Jurkat, Clone E6-1 (cell line): ENCODE measurements around the gene CLDN7.

Experiments used
- DNase-seq: peaks from one replicate; pipeline ENCODE4 v3.0.0-alpha.2; 2011; ENCODE audit warnings: low read depth, low spot score
- H3K4me3 ChIP-seq: 2 replicates; pipeline ENCODE4 v1.5.1; 2011; ENCODE audit warnings: mild to moderate bottlenecking, low read length, control low read depth, moderate library complexity

The CLDN7 gene

GRCh38 chr17:7241090-7241733 is 21.1 kb downstream of the CLDN7 start:
- no peak for DNase-seq
- peak overlapping the region; percentile 96 for H3K4me3 ChIP-seq

- peak overlapping the region; percentile 58 for H3K4me3 ChIP-seq
- DNase-seq: no peak
Measured at GRCh38 chr17:7240375-7240774, 21.9 kb downstream of the CLDN7 start.

- peak; percentile 99 for DNase-seq
- peak within 1 kb of the TSS; percentile 98 for H3K4me3 ChIP-seq
Measured at GRCh38 chr17:7239091-7240027, 22.9 kb downstream of the CLDN7 start, which contains the start of gene PHF23. TSS of gene PHF23 (minus strand) at chr17:7239457. CDS start at chr17:7239279, 178 bp downstream.

DNA sequence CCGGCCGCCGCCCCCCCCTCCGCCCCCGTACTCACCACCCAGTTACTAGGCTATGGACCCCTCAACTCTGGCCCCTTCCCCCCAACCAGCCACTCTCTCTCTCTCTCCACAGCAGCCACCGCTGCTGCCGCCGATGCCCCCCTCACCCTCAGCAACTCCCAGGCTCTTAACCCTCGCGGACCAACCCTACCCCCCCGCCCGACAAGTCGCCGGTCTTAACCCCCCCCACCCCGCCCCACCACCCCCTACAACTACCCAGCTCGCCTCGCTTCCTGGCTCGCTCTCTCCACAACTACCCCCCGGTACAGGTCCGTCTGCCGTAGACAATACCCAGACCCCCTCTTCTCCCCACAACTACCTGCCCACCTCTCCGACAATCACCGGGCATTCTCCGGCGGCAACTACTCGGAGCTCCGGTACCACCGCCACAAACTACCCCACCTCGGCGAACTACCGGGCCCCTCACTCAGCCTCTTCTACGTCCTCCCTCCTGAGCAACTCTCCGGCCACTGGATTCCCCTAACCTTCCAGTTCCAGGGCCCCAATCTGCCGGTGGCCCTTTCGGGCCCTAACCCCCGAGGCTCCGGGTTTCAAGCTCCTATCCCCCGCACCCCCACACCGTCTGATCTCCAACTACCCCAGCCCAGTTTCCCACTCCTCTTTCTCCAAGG is 23.7 kb downstream of the CLDN7 start:
- no peak for DNase-seq
- H3K4me3 ChIP-seq: peak overlapping the region; percentile 98

GRCh38 chr17:7237761-7238419 is 24.4 kb downstream of the CLDN7 start:
- H3K4me3 ChIP-seq: peak overlapping the region; percentile 98
- DNase-seq: peak; percentile 65

DNA sequence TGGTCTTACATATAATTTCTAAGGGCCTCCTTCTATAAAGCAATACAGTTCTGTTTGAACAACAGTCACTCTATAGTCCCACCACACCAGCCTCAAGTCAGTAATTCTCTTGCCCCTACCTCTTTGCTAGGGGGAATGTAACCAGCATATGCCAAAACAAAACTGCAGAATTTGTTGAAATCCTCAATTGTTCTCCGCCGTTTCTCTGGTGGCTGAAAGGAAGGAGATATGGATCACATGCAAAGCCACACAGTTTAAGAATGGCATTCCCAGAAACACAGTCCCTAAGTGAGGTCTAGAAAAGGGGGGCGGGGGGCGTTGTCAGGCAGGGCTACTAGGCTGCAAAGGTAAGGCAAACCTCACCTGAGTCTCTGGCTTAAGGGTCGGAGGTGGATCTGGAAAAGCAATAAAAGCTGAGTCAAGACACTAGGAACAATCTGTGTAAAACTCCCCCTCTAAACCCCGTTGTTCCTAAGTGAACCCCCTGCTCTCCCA is 25.0 kb downstream of the CLDN7 start:
- DNase-seq: no peak

DNA sequence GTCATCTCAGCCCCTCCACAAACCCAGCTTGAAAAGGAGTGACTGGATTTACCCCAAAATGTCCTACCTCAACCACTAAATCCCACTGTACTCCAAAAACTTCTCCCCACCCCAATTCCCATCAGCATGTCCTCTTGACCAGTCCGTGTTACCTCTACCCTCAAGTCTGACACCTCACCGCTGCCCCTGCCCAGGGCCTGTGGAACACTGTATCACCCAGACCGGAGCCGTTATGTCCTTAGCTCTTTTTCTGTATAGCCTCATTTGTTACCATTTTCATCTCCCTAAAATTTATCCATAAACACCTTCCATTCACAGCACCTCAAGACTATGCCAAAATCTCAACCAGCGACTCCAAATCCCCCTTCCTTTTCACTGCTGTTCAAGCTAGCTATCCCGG is 25.5 kb downstream of the CLDN7 start:
- no peak overlapping the region for H3K4me3 ChIP-seq
- no peak for DNase-seq

More for the DNA sequence above, 25.0 kb downstream of the CLDN7 start:
- H3K4me3 ChIP-seq: peak overlapping the region; percentile 98

DNA sequence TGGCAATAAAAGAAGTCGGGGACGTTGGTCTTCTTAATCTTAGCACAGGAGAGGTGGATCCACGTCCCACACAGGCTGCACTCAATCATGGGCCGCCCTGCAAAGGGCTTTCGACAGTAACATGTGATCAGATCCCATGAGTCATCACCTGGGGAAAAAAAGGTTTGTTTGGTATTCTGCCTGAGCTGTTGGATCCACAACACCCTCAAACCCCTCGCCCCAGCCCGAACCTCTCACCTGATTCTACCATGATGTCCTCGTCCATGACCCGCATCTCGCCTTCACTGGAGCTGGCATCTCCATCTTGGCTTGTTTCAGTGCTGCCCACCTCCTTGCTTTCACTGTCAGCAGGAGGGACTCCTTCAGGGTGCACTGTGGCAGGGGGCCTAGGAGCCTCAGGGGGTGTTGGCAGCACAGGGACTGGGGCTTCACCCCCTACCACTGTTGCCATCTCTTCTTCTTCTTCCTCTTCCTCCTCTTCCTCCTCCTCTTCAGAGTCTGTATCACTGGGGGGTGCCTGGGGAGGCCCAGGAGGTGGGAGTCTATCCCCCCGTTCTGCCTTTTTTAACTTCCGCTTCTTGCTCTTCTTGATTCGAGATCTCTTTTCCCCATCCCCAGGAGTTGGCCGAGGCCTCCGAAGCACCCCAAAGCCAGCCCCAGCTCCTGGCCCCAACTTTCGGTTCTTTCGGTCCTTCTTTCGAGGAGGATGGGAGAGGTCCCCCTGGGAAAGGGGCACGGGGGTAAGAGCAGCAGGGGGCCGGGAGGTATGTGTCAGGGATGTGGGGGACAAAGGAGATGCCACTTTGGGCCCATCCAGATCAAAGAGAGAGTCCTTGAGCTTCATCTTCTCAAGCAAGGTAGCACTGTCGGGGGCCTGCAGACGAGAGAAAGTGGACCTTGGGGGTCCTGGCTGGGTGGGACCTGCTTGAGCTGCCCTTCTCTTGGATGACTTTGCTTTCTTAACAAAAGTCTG is 26.3 kb downstream of the CLDN7 start:
- H3K4me3 ChIP-seq: no peak overlapping the region
- no peak for DNase-seq

DNA sequence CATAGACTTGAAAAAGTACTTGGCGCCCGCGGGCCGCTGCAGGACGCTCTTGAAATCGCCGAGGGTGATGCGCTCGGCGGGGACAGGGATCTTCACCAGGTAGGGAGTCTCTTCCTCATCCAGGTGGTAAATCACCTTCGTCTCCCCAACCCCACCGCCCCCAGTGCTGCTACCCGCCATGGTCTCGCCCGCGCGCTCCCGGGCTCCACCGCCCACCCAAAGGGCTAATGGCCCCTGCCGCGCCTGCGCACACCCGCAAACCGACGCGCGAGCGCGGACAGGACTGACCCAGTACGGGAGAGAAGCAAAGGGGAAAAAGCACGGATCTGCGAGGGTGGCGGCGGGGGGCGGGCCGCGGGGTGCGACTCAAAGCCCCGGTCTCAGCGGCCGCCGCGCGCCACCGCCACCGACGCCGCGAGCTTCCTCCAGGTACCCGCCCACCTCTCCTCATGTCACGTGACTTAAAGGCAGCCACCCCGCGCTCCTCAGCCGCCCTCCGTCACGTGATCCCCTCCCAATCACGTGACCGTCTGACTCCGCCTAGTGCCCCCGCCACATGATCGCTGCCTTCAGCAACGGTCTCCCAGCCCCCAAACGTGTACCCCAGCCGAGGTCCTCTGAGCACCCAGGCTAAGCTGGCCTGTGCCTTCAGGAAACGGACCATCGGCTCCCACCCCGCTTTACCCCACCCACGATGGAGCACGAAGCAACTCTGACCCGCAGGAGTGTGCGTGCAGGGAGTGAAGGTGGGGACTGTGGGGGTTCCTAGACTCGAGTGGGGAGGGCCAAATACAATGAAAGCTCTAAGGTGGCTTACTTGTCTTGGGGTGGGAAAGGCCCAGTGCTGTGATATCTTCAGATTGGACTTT is 28.0 kb downstream of the CLDN7 start, which contains the start of gene DVL2:
Gene DVL2, minus strand, starts transcription at position 435 of the 869 bp plus-strand sequence. Its CDS starts 255 bp downstream, at position 180.
- peak within 1 kb of the TSS; percentile 74 for H3K4me3 ChIP-seq
- DNase-seq: peak; percentile 92

- H3K4me3 ChIP-seq: peak overlapping the region; percentile 74
- no peak for DNase-seq
Measured at GRCh38 chr17:7233701-7234082, 28.6 kb downstream of the CLDN7 start.

- no peak overlapping the region for H3K4me3 ChIP-seq
- no peak for DNase-seq
Measured at GRCh38 chr17:7232114-7232513, 30.2 kb downstream of the CLDN7 start.

GRCh38 chr17:7229504-7229903 is 32.8 kb downstream of the CLDN7 start:
- no peak overlapping the region for H3K4me3 ChIP-seq
- no peak for DNase-seq

DNA sequence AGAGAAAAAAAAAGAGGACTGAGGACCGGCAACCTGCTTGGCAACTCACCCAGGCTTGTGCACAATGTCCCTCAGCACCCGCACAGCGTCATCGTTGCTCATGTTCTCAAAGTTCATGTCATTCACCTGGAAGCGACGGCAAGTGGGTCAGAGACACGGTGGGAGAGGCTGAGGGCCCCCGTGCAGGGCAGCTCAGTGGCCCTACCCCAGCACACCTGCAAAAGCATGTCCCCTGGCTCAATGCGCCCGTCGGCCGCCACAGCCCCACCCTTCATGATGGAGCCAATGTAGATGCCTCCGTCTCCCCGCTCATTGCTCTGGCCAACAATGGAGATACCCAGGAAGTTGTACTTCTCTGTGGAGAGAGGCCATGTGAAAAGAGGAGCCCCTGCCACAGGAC is 33.4 kb downstream of the CLDN7 start:
- H3K4me3 ChIP-seq: no peak overlapping the region
- DNase-seq: no peak

GRCh38 chr17:7226721-7227710 is 35.3 kb downstream of the CLDN7 start:
- DNase-seq: no peak
- H3K4me3 ChIP-seq: no peak overlapping the region

GRCh38 chr17:7225711-7226331 is 36.5 kb downstream of the CLDN7 start:
- no peak for DNase-seq
- H3K4me3 ChIP-seq: no peak overlapping the region
